Erythroblast (primary cell): ENCODE results near the gene FAM161B.

Experiments used
- GATA1 ChIP-seq: IDR thresholded peaks from 2 replicates; pipeline ENCODE4 v1.6.1; 2011; ENCODE audit warnings: low read depth, mild to moderate bottlenecking, control low read depth, low read length, moderate library complexity
- POLR2A ChIP-seq: IDR thresholded peaks from 2 replicates; pipeline ENCODE4 v1.6.1; 2011; ENCODE audit warnings: mild to moderate bottlenecking, low read length

DNA sequence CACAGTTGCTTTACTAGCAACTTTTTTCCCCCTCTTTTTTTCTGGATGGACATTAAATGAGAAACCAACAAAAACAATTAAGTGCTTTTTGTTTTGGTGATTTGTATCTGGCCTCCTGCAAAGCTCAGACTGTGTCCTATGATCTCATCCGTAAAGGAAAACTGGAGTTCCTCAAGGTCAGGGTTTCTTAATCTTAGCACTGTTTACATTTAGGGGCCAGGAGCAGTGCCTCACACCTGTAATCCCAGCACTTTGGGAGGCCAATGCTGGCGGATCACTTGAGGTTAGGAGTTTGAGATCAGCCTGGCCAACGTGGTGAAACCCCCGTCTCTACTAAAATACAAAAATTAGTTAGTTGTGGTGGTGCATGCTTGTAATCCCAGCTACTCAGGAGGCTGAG is 41.2 kb upstream of the FAM161B start:
- no peak for TF ChIP-seq POLR2A
- no peak for TF ChIP-seq GATA1
